ENCODE data around the gene TPSAB1.
"Not testable (repeated sequence)": the region's sequence is repeated elsewhere in the genome, so short reads cannot be mapped to it uniquely, and the experiment has no call there.

DNA sequence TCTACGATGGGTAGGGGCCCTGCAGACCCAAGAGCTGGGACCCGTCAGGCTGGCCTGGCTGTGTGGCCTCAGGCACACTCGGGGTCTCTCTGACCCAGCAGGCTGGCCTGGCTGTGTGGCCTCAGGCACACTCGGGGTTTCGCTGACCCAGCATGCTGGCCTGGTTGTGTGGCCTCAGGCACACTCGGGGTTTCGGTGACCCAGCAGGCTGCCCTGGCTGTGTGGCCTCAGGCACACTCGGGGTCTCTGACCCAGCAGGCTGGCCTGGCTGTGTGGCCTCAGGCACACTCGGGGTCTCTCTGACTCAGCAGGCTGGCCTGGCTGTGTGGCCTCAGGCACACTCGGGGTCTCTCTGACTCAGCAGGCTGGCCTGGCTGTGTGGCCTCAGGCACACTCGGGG is 49.7 kb upstream of the TPSAB1 start:
- TF ChIP-seq, protein P1, sequence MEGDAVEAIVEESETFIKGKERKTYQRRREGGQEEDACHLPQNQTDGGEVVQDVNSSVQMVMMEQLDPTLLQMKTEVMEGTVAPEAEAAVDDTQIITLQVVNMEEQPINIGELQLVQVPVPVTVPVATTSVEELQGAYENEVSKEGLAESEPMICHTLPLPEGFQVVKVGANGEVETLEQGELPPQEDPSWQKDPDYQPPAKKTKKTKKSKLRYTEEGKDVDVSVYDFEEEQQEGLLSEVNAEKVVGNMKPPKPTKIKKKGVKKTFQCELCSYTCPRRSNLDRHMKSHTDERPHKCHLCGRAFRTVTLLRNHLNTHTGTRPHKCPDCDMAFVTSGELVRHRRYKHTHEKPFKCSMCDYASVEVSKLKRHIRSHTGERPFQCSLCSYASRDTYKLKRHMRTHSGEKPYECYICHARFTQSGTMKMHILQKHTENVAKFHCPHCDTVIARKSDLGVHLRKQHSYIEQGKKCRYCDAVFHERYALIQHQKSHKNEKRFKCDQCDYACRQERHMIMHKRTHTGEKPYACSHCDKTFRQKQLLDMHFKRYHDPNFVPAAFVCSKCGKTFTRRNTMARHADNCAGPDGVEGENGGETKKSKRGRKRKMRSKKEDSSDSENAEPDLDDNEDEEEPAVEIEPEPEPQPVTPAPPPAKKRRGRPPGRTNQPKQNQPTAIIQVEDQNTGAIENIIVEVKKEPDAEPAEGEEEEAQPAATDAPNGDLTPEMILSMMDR (IDR thresholded peaks at IDR 0.05; ENCODE audit: low read depth, low read length): not testable (repeated sequence)
- not testable (repeated sequence) for TF ChIP-seq EZH2phosphoT487 (IDR thresholded peaks at IDR 0.05; ENCODE audit: low read depth)
